CD4-positive, alpha-beta T cell treated with Interleukin-21 for 1 hour (primary cell): Measurements from ENCODE around the gene ONECUT2.
A peak's percentile ranks its signal among the peaks of the same experiment; 100 is the strongest.

ENCODE experiments used
- DNase-seq: peaks from one replicate; pipeline ENCODE4 v3.0.0-alpha.2; 2020

ONECUT2 gene

DNA sequence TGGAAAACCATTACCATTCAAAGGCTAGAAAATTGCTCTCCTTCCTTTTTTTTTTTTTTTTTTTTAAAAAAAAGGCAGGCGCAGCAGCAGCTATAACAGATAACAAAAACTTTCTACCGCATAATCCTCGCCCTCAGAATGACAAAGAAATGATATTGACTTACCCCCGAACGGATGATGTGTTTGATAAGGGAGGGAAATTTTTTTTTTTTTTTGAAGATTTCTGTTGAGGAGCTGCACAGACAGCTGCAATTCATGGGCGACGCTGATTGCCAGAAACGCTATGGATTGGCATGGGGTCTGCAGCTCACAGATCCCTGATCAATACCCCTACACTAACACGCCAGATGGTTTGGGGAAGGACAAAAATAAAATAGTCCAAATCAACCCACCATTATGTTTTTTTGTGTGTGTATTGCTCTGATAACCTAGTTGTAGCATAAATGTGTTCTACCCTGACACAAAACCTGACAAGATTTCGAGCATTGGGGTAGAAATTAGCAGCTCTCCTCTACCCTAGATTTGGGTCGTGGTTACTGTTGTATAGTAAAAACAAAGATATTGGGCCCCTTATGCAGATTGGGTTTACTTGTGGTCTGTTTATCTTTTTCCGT is 3.6 kb upstream of the ONECUT2 start:
- DNase-seq, result no peak

DNA sequence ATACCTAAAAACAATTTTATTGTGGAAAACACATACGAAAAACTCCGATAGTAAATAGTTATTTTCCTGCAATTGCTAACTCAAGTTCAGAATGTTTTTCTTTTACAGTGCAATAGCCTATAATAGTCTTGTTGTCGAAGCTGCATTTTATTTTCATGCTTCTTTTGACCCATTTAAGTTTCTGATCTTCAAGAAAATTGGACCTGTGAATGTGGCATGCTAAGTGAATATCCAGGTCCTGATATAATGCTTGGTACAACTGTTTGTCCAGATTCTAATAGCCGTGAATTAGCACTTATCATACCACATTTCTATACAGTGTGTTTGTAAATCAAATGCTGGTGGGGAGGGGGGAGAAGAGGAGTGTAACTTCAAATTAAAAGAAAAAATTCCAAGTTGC is 3.0 kb upstream of the ONECUT2 start:
- no peak for DNase-seq

DNA sequence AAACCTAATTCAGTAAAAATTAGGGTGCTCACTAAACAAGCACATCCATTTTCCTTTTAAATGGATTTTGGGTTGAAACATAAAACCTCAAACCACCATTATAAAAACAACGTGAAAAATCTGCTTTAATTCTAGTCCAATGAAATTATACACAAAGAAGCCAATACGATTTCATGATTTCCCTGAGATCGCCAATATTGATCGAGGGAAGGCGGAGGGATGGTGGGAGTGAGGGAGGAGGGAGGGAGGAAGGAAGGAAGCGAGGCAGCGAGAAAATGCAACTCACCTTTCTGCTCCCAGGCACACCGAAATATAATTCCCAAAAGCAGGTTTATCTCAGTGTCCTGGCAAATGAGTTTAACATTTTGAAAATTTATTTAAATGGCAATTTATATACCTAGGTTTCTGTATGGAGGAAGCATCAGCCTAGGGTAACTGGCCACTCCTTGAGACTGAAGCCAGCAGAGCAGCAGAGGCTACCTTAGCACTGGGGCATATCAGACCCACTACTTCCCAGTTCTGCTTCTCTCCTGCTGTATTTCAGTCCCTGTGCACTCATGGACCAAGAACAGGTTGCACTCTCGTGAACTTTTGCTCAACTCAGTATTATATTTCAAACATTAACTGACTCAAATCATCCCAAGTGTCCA is 2.3 kb upstream of the ONECUT2 start:
- no peak for DNase-seq

- no peak for DNase-seq
These were observed 1.7 kb upstream of the ONECUT2 start for GRCh38 chr18:57433482-57433881.

DNA sequence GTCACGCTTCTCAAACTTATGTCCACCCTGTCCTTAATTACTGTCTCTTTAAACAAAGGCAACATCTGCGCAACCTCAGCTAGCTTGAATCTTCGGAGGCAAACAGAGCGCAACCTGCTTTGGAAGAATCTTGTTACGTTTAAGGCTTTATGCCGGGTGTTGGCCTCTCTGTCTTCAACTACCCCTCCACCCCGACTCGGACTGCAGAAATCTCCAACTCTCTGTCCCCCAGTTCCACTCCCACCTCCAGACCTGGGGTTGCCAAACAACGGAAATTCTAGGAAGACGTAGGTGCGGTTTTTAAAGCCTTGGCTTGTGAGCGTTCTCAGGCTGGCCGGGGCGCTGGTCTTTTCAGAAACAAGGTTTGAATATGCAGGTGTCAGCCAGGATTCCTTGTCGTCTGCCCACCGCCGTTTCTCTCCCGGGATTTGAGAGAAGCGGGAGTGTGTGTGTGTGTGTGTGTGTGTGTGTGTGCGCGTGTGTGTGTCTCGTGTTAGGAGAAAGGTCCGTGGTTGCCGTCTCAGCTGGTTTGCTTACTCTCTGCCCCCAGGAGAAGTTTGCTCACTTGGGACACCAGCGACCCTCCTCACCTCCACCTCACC is 1.1 kb upstream of the ONECUT2 start:
- no peak for DNase-seq

GRCh38 chr18:57435846-57436190 is 644 bp downstream of the ONECUT2 start:
- DNase-seq, result no peak

DNA sequence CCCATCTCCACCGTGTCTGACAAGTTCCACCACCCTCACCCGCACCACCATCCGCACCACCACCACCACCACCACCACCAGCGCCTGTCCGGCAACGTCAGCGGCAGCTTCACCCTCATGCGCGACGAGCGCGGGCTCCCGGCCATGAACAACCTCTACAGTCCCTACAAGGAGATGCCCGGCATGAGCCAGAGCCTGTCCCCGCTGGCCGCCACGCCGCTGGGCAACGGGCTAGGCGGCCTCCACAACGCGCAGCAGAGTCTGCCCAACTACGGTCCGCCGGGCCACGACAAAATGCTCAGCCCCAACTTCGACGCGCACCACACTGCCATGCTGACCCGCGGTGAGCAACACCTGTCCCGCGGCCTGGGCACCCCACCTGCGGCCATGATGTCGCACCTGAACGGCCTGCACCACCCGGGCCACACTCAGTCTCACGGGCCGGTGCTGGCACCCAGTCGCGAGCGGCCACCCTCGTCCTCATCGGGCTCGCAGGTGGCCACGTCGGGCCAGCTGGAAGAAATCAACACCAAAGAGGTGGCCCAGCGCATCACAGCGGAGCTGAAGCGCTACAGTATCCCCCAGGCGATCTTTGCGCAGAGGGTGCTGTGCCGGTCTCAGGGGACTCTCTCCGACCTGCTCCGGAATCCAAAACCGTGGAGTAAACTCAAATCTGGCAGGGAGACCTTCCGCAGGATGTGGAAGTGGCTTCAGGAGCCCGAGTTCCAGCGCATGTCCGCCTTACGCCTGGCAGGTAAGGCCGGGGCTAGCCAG is 1.2 kb downstream of the ONECUT2 start:
- no peak for DNase-seq

DNA sequence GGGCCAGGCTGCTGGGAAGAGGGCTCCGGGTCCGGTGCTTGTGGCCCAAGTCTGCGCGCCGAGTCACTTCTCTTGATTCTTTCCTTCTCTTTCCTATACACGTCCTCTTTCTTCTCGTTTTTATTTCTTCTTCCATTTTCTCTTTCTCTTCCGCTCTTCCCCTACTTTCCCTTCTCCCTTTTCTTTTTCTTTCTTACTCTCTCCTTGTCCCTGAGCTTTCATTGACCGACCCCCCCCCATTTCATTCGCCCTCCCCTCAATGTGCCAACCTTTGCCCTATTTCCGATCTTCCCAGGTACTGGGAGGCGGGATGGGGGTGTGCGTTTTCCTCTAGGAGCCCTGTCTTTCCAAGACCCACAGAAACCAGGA is 1.8 kb downstream of the ONECUT2 start:
- no peak for DNase-seq

- DNase-seq, result no peak
These were observed 2.2 kb downstream of the ONECUT2 start for GRCh38 chr18:57437402-57437765.

- DNase-seq, result peak; percentile 23
These were observed 2.8 kb downstream of the ONECUT2 start for GRCh38 chr18:57437766-57438671.

DNA sequence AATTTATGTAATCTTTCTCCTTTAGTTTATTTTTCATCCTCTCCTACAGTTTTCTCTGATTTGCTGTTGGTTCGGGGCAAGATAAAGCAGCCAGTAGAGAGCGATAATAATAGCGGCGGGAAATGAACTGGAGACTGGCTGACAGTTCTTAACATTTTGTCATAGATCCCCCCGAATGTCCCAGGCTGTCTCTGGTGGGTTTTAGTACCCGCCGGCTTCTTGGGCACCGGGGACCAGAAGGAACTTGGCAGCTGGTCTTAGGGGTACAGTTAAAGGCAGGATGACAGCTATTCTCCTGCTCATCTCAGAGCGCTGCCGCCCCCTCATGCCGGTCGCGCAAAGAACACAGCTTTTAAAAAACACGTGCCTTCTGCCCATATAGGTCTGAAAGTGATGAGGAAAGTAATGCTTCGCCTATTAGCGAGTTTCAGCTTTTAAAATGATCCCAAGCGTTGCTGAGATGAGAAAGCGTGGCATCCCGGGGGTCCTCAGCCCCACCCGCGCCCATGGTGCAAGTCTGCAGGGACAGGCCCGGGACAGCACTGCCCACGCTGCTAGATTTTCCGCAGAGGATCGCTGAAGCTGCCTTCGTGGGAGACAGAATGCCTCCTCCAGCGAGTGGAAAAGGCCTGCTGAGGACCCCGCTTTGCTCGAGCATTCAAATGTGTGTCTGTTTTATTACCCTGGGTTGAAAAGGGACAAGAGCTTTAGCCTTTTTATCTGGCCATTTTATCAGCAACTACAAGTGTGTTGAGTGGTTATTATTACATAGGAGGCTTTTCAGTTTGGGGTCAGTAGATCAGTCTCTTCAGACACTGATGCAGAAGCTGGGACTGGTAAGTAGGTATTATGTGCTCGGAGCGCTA is 3.8 kb downstream of the ONECUT2 start:
- DNase-seq, result no peak

DNA sequence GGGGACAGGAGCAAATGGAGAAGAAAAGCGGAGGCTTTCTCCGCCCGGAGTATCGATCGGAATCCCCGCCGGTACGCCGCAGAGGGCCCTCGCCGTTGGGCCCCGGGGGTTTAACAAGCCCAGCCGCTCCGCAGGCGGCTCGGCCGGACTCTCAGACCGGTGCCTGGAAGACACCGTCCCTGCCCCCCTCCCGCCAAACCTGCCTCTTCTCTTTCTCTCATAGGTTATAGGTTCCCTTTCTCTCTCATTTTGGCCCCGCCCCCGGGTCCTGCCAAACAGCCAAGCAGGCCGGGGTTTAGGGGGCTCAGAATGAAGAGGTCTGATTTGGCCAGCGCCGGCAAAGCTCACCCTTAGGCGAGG is 4.4 kb downstream of the ONECUT2 start:
- no peak for DNase-seq

- DNase-seq, result no peak
These were observed 4.8 kb downstream of the ONECUT2 start for GRCh38 chr18:57439985-57440330.

DNA sequence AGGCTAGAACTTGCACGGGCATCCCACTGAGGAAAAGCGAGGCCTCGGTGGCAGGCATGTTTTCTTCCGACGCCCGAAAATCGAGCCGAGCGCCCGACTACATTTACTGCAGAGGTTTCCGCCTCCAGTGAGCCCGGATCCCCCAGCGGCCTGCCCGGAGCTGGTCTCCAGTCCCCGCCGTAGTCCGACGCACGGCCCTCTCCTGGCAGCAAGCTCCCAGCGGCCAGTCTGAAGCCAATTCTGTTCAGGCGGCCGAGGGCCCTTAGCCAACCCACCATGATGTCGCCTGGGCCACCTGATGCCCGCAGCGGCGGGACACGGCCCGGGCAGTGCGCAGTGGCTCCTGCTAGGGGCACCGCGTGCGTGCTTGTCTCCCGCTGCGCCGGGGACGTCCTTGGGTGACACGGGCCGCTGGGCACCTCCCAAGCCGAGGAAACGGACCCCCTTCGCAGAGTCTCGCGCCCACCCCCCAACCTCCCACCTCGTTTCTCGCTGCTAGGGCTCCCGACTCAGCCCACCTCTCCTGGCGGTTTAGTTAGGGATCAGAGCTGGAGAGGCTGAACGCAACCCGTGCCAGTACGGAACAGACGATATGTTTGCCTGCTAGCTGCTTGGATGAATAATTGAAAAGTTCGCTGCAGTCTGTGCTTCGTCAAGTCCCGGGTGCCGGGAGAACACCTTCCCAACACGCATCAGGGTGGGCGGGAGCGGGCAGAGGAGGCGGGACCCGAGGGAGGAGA is 5.3 kb downstream of the ONECUT2 start:
- no peak for DNase-seq

DNA sequence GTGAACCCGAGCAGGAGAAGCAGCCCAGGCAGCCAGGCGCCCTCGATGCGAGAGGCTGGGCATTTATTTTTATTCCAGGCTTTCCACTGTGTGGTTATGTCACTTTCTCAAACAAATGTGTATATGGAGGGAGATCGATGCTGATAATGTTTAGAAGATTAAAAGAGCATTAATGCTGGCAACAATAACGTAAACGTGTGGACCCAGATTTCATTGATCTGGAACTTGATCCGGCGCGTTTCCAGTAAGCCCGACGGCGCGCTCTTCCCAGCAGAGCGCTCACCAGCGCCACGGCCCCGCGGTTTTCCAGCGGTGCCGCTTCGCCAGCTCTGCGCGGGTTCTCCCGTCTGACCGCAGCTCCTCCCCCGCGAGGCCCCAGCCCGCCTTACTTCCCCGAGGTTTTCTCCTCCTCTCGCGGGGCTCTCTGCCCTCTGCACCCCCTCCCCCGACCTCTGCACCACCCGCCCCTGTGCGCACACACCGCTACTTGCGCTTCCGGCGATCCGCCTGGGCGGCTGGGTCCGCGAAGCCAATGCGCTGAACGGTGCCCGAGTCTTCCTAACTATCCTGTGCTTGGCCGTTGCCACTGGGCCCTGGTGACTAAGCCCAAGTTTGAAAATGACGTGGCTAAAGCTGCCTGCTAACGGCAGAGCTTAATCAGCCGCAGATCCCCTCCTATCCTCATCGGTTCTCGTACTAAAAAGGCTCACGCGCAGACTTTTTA is 6.1 kb downstream of the ONECUT2 start:
- no peak for DNase-seq

- DNase-seq, result no peak
These were observed 8.1 kb downstream of the ONECUT2 start for GRCh38 chr18:57443247-57443646.

- DNase-seq, result no peak
These were observed 8.5 kb downstream of the ONECUT2 start for GRCh38 chr18:57443702-57444101.

DNA sequence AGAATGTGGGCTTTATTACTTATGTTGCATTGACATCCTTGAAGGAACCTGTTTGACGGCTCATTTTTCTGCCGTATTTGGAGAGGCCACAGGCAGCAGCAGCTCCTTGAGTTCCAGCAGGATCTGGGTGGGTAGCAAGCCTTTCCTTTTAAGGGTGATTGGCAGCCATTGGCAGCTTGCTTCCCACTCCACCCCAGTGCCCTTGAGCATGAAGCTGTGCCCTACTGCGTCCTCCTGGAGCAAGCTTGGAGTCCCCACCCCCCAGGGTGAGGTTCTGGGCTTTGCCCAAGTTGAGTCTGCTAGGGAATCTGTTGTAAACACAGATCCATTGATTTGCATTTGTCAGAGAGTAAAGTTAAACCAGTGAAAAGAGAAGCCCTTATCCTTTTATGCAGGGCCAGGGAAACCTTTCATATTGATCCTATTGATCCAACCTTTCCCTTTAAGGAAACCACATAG is 9.2 kb downstream of the ONECUT2 start:
- DNase-seq, result no peak

- no peak for DNase-seq
These were observed 10.5 kb downstream of the ONECUT2 start for GRCh38 chr18:57445488-57446319.

DNA sequence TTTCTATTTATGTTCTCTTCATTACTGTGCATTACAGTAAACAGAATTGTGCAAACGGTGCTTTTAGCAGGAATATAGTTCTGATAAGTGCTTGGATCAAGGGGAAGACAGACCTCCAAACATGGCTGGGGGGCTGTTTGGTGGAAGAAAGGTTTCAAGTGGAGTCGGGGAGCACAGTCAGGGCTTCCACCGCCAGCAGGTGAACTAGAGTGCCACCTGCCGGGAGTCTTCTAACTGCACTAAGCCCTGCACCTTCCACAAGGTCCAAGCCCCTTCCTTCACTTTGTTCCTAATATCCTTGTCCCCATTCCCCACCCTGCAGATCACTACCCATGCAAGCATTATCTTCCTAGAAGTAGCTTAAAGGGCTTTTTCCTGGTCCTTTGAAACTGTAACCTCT is 11.1 kb downstream of the ONECUT2 start:
- no peak for DNase-seq
